GM23248 (cell line): ENCODE measurements around the gene AOX1. TPM values are rescaled to one million over a fixed set of nuclear protein-coding genes. Genes with fewer than 3 reads are reported as not detected.
A peak's percentile ranks its signal among the peaks of the same experiment; 100 is the strongest.

Experiments used
- DNase-seq: peaks from one replicate; pipeline ENCODE4 v3.0.0-alpha.2; 2015
- H2AFZ ChIP-seq: fragments of 200-600 bp; sonication (generic); 2 replicates; pipeline ENCODE4 v1.6.1; 2016; ENCODE audit warnings: antibody characterized with exemption
- H3F3A ChIP-seq: fragments of 200-600 bp; sonication (generic); 2 replicates; pipeline ENCODE4 v1.6.1; 2016; ENCODE audit warnings: mild to moderate bottlenecking, antibody characterized with exemption, mixed run types; ENCODE audit not compliant: insufficient read depth
- H3K27ac ChIP-seq: fragments of 200-600 bp; sonication (generic); 2 replicates; pipeline ENCODE4 v1.5.1; 2016; ENCODE audit warnings: mild to moderate bottlenecking
- H3K27me3 ChIP-seq: fragments of 200-600 bp; sonication (generic); replicated peaks from 2 replicates; pipeline ENCODE4 v1.6.1; 2016; ENCODE audit warnings: mild to moderate bottlenecking; ENCODE audit not compliant: insufficient read depth
- H3K36me3 ChIP-seq: fragments of 200-600 bp; sonication (generic); 2 replicates; pipeline ENCODE4 v1.6.1; 2016; ENCODE audit warnings: low read depth, mild to moderate bottlenecking
- H3K4me1 ChIP-seq: fragments of 200-600 bp; sonication (generic); 2 replicates; pipeline ENCODE4 v1.6.1; 2016; ENCODE audit warnings: mild to moderate bottlenecking; ENCODE audit not compliant: insufficient read depth
- H3K4me2 ChIP-seq: fragments of 200-600 bp; sonication (generic); one replicate; pipeline ENCODE4 v1.6.1; 2016; ENCODE audit warnings: mild to moderate bottlenecking; ENCODE audit not compliant: unreplicated experiment
- H3K4me3 ChIP-seq: fragments of 200-600 bp; sonication (generic); 2 replicates; pipeline ENCODE4 v1.5.1; 2016; ENCODE audit warnings: mild to moderate bottlenecking
- H3K79me2 ChIP-seq: fragments of 200-600 bp; sonication (generic); 2 replicates; pipeline ENCODE4 v1.6.1; 2016; ENCODE audit warnings: mild to moderate bottlenecking; ENCODE audit not compliant: insufficient read depth
- H3K9ac ChIP-seq: fragments of 200-600 bp; sonication (generic); 2 replicates; pipeline ENCODE4 v1.6.1; 2016; ENCODE audit warnings: mild to moderate bottlenecking
- H3K9me2 ChIP-seq: fragments of 200-600 bp; sonication (generic); 2 replicates; pipeline ENCODE4 v1.6.1; 2016; ENCODE audit warnings: mixed run types, mild to moderate bottlenecking, moderate library complexity; ENCODE audit not compliant: insufficient read depth
- H3K9me3 ChIP-seq: fragments of 200-600 bp; sonication (generic); one replicate; pipeline ENCODE4 v1.6.1; 2017; ENCODE audit warnings: low read depth
- H4K20me1 ChIP-seq: fragments of 200-600 bp; sonication (generic); 2 replicates; pipeline ENCODE4 v1.6.0; 2016; ENCODE audit not compliant: insufficient read depth
- EZH2 ChIP-seq: fragments of 200-600 bp; sonication (generic); IDR thresholded peaks from 2 replicates; pipeline ENCODE4 v1.6.1; 2018; ENCODE audit warnings: antibody characterized with exemption, mild to moderate bottlenecking; ENCODE audit not compliant: insufficient read depth, poor library complexity, severe bottlenecking
- EZH2phosphoT487 ChIP-seq: fragments of 200-600 bp; sonication (generic); IDR thresholded peaks from 2 replicates; pipeline ENCODE4 v1.6.1; 2018; ENCODE audit warnings: antibody characterized with exemption, moderate library complexity, mild to moderate bottlenecking, low read depth; ENCODE audit not compliant: insufficient read depth
- WGBS, 2 experiments: methylation state at CpG; one replicate each; pipeline ENCODE4 v1.1.6; 2015 to 2017; ENCODE audit warnings: low lambda C conversion rate in 2 of 2, low coverage in 1 of 2; ENCODE audit errors: missing lambda C conversion rate in 2 of 2; 5-methylcytosine and 5-hydroxymethylcytosine counted together
- in situ Hi-C: fragments of 300-500 bp; cut with MboI; formaldehyde crosslinking; loops from 2 replicates; pipeline ENCODE4 v1.15.0; 2020
- polyA plus RNA-seq: library from polyadenylated mRNA; unstranded; fragments of >200 nt; fragmentation: Nextera tagmentation; extraction: Ambion mirVana; gene quantifications from 2 replicates; pipeline ENCODE4 v1.2.1, GENCODE V29; 2016
- total RNA-seq: library from RNA; depleted of rRNA; stranded (reverse); fragments of >200 nt; shearing (Covaris generic); gene quantifications from 2 replicates; pipeline ENCODE4 v1.2.3, GENCODE V29; 2014

Gene AOX1
- total and polyA plus RNA-seq, 2 experiments from 2014 or later: 18.9 to 46.0 TPM

DNA sequence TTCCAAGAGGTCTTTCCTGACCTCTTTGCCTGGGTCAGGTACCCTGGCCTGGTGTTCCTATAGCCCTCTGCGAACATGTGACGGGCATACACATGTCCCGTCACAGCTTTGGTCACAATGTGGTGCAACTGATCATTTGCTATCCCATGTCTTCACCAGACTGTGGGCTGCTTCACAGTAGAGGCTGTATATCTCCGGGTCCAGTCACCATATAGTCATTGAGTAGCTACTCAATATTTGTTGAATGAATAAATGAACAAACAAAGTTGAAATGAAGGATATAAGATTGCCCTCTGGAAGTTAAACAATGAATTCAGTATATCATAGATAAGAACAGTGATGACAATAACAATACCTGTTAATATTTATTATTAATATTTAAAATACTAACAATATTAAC is 16.8 kb downstream of the AOX1 start:
- Histone ChIP-seq H4K20me1 (no peaks in the 10 kb centered on the region), H3F3A (peaks cover 16% of the 10 kb centered on the region; the same call in 1 of the 2 replicates), H3K27me3 (no peaks in the 10 kb centered on the region), H3K4me1 (peaks cover 18% of the 10 kb centered on the region), H3K36me3 (no peaks in the 10 kb centered on the region), H3K4me2 (no peak overlapping the region), H3K9me3 (no peaks in the 10 kb centered on the region), H3K9me2 (no peaks in the 10 kb centered on the region), H3K9ac (no peak overlapping the region), H3K79me2 (no peaks in the 10 kb centered on the region), H2AFZ (no peak overlapping the region), H3K27ac (no peak overlapping the region), H3K4me3 (no peak overlapping the region)
- no peak for DNase-seq
- no peak for TF ChIP-seq EZH2
- TF ChIP-seq EZH2phosphoT487: no peak
- 99 to 100% methylated on average over 4 of the region's 4 CpGs for WGBS, 2 experiments
- in situ Hi-C loops: no loop called here

DNA sequence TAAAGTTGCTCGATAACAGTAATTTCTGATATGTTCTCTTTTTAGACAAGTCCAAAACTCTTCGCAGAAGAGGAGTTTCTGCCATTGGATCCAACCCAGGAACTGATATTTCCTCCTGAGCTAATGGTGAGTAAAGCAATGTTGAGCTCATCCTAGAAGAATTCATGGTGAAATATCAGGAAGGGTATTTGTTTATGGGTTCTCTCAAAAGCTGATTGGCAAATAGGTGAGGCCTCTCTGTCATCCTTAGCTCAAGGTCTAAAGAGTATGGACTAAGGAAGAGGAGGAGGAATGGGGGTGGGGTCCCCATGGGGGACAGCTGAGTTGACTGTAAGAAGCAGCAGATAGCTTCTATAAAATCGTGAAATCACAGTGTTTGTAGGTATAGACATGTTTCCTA is 18.2 kb downstream of the AOX1 start:
- H3K4me3 ChIP-seq: peak overlapping the region; percentile 29; the same call in 1 of the 2 replicates

DNA sequence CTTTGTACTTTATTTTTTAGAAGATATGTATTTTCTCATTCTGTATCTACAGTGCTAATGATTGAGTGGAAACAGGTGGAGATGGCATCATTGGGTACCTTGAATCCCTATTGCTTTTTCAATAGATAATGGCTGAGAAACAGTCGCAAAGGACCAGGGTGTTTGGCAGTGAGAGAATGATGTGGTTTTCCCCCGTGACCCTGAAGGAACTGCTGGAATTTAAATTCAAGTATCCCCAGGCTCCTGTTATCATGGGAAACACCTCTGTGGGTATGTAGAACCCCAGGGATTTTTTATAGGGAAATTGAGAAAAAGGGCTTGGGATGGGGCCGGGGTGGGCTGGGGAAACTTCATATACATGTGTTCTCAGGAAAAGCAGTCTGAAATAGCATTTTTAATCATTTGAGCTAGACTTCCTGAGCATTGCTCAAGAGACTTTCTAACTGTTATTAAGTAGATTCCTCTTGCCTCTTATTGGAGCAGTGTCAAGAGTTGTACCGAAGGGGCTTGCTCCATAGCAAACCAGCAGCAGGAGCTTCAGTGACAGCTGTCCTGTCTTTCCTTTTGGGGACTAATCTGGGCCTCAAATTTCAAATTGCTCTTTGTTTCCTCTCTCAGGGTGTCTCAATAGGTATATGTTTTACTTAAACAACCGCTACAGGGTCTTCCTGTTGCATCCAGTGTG is 18.9 kb downstream of the AOX1 start:
- in situ Hi-C loops: no loop called here
- no peaks in the 10 kb centered on the region for H3K9me2 ChIP-seq
- 82 to 92% methylated on average over 5 of the region's 5 CpGs for WGBS, 2 experiments
- H3K27ac ChIP-seq: peak overlapping the region; percentile 61
- peak; percentile 19 for DNase-seq
- H3F3A ChIP-seq: peaks cover 35% of the 10 kb centered on the region
- H3K79me2 ChIP-seq: no peaks in the 10 kb centered on the region
- no peak for TF ChIP-seq EZH2phosphoT487
- no peak for TF ChIP-seq EZH2
- peak overlapping the region; percentile 55 for H2AFZ ChIP-seq
- H4K20me1 ChIP-seq: no peaks in the 10 kb centered on the region
- H3K27me3 ChIP-seq: no peaks in the 10 kb centered on the region
- peaks cover 34% of the 10 kb centered on the region for H3K4me1 ChIP-seq
- H3K9me3 ChIP-seq: no peaks in the 10 kb centered on the region
- no peak overlapping the region for H3K9ac ChIP-seq
- peak overlapping the region; percentile 29; the same call in 1 of the 2 replicates for H3K4me3 ChIP-seq
- H3K4me2 ChIP-seq: peak overlapping the region; percentile 59
- H3K36me3 ChIP-seq: peaks cover 3% of the 10 kb centered on the region; the same call in 1 of the 2 replicates

More for the DNA sequence above, 18.2 kb downstream of the AOX1 start:
- peaks cover 3% of the 10 kb centered on the region; the same call in 1 of the 2 replicates for H3K36me3 ChIP-seq
- TF ChIP-seq EZH2 (no peak), EZH2phosphoT487 (no peak)
- H3K4me1 ChIP-seq: peaks cover 27% of the 10 kb centered on the region
- peak overlapping the region; percentile 55 for H2AFZ ChIP-seq
- DNase-seq: peak; percentile 77
- 68 to 70% methylated on average over 3 of the region's 3 CpGs for WGBS, 2 experiments
- in situ Hi-C loops: no loop called here
- H3K4me2 ChIP-seq: peak overlapping the region; percentile 59
- peaks cover 28% of the 10 kb centered on the region for H3F3A ChIP-seq
- H3K9ac ChIP-seq: no peak overlapping the region
- H3K27me3 ChIP-seq: no peaks in the 10 kb centered on the region
- H4K20me1 ChIP-seq: no peaks in the 10 kb centered on the region
- H3K9me2 ChIP-seq: no peaks in the 10 kb centered on the region
- no peaks in the 10 kb centered on the region for H3K79me2 ChIP-seq
- peak overlapping the region; percentile 61 for H3K27ac ChIP-seq
- H3K9me3 ChIP-seq: no peaks in the 10 kb centered on the region

DNA sequence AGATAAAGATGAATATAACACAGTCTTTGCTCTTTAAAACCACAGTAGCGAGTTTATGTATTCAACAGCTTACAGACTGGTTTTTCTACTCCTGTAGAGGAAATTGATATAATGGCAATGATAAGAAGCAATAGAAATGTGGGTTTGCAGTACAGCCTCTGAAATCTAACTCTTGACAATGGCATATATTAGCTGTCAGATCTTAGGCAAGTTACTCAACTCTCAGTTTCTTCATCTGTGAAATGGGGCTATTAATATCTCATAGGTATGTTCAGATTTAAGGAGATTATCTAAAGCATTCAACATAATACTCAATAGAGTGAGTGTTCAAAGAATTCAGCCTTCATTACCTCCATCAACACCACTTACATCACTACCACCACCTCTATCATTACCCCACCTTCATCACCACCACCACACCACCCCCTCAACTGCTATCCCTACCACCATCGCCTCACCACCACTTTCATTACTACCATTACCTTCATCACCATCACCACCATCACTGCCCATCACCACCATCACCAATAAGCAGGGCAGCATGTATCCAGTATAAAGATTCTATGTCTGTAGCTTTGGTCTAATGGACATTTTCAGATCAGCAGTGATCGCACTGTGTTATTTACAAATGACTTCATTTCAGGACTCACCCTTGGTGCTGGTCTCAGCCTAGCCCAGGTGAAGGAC is 22.7 kb downstream of the AOX1 start:
- Histone ChIP-seq H3K36me3 (peaks cover 3% of the 10 kb centered on the region; the same call in 1 of the 2 replicates), H3K27ac (peak overlapping the region; percentile 58), H3K9me3 (no peaks in the 10 kb centered on the region), H2AFZ (no peak overlapping the region), H3K27me3 (no peaks in the 10 kb centered on the region), H3K9me2 (no peaks in the 10 kb centered on the region), H3F3A (peaks cover 34% of the 10 kb centered on the region), H3K4me2 (peak overlapping the region; percentile 92), H3K4me3 (no peak overlapping the region), H3K79me2 (peaks cover 14% of the 10 kb centered on the region; the same call in 1 of the 2 replicates), H3K9ac (no peak overlapping the region), H3K4me1 (peaks cover 39% of the 10 kb centered on the region), H4K20me1 (no peaks in the 10 kb centered on the region)
- TF ChIP-seq EZH2: no peak
- no peak for TF ChIP-seq EZH2phosphoT487
- in situ Hi-C loops: no loop called here
- DNase-seq: no peak
- WGBS, 2 experiments: 53 to 59% methylated on average over 3 of the region's 3 CpGs
